HepG2 (cell line): ENCODE results near the gene CEP83. TPM values are rescaled to one million over a fixed set of nuclear protein-coding genes. Genes with fewer than 3 reads are reported as not detected.

ENCODE experiments used
- ATAC-seq: fragments of 200-7000 bp; cut with Tn5 transposase; 3 replicates; pipeline ENCODE4 v1.9.1; 2020; ENCODE audit warnings: mild to moderate bottlenecking, moderate library complexity
- BruUV-seq: library from RNA; stranded (reverse); fragments of 400-500 nt; replicated peaks from 2 replicates; lab custom pipeline; 2021; lab: Mats Ljungman, UMichigan
- CTCF ChIA-PET: fragments of 300-600 bp; formaldehyde crosslinking; extraction: SDS; loops from one replicate; lab custom pipeline; 2021; ENCODE audit warnings: low total read pairs, inconsistent platforms, low intra/inter-chr PET ratio; lab: Yijun Ruan, JAX
- POLR2A ChIA-PET: fragments of 350-600 bp; sonication (Branson Sonifier 250); formaldehyde crosslinking; loops from one replicate; lab custom pipeline; 2020; ENCODE audit warnings: antibody characterized with exemption, inconsistent platforms; lab: Yijun Ruan, JAX
- DNase-seq: peaks from one replicate; pipeline ENCODE4 v3.0.0-alpha.2; 2015; ENCODE audit warnings: low spot score
- FAIRE-seq: peaks from 3 replicates; lab custom pipeline; 2011; peaks lifted over from hg19 to GRCh38; lab: Jason Lieb, UNC
- H2AFZ ChIP-seq: one replicate; pipeline ENCODE4 v1.6.1; 2011; ENCODE audit warnings: low read length, inconsistent platforms
- H3K27ac ChIP-seq: fragments of 300-600 bp; 3 replicates; pipeline ENCODE4 v1.8.0; 2011; ENCODE audit warnings: mixed run types, mild to moderate bottlenecking, mixed read lengths, low read length, inconsistent platforms; ENCODE audit not compliant: insufficient read depth; ENCODE audit errors: extremely low read length
- H3K27me3 ChIP-seq, 2 experiments: fragments of 200-600 bp in 1 of 2; 2 replicates in 1 of 2; 3 replicates in 1 of 2; pipeline versions ENCODE4 v1.6.0 to v1.8.0; 2011; ENCODE audit warnings: low read length in 2 of 2, mild to moderate bottlenecking in 2 of 2, moderate library complexity in 2 of 2, inconsistent platforms in 1 of 2; ENCODE audit not compliant: insufficient read depth in 2 of 2, control insufficient read depth in 1 of 2
- H3K36me3 ChIP-seq, 2 experiments: fragments of 200-600 bp in 1 of 2; replicated peaks in 1 of 2; 2 replicates in 1 of 2; 3 replicates in 1 of 2; pipeline versions ENCODE4 v1.5.1 to v1.8.0; 2011; ENCODE audit warnings: low read length in 2 of 2, inconsistent platforms in 1 of 2; ENCODE audit not compliant: insufficient read depth in 2 of 2, control insufficient read depth in 1 of 2
- H3K4me1 ChIP-seq: 2 replicates; pipeline ENCODE4 v1.5.1; 2012; ENCODE audit warnings: low read length, inconsistent platforms; ENCODE audit not compliant: insufficient read depth
- H3K4me2 ChIP-seq: 2 replicates; pipeline ENCODE4 v1.6.0; 2011; ENCODE audit warnings: low read depth, low read length, inconsistent platforms
- H3K4me3 ChIP-seq, 3 experiments: fragments of 200-600 bp in 1 of 3; sonication (generic), shearing (Covaris generic) in 1 of 3; replicated peaks in 1 of 3; 2 replicates each; pipeline ENCODE4 v1.5.1; 2011 to 2016; ENCODE audit warnings: low read length in 3 of 3, inconsistent platforms in 2 of 3, low read depth in 2 of 3, mild to moderate bottlenecking in 2 of 3, control low read depth in 1 of 3, mixed read lengths in 1 of 3; ENCODE audit not compliant: insufficient read depth in 1 of 3
- H3K79me2 ChIP-seq: one replicate; pipeline ENCODE4 v1.6.1; 2011; ENCODE audit warnings: low read length, inconsistent platforms; ENCODE audit not compliant: insufficient read depth
- H3K9ac ChIP-seq: 2 replicates; pipeline ENCODE4 v1.6.0; 2011; ENCODE audit warnings: mild to moderate bottlenecking, low read depth, low read length, inconsistent platforms; ENCODE audit not compliant: insufficient read depth
- H3K9me3 ChIP-seq: 2 replicates; pipeline ENCODE4 v1.5.1; 2012; ENCODE audit warnings: mild to moderate bottlenecking, low read length
- H4K20me1 ChIP-seq: 2 replicates; pipeline ENCODE4 v1.6.0; 2011; ENCODE audit warnings: inconsistent platforms, mild to moderate bottlenecking, low read length, moderate library complexity; ENCODE audit not compliant: insufficient read depth
- CREB1 ChIP-seq, 2 experiments: fragments of 450-650 bp in 1 of 2; IDR thresholded peaks; 2 replicates each; pipeline ENCODE4 v1.6.1; 2016 to 2017; ENCODE audit warnings: control low read depth in 1 of 2, mild to moderate bottlenecking in 1 of 2, missing compliant biosample characterization in 1 of 2, missing genetic modification characterization in 1 of 2
- EEA1 ChIP-seq: sonication (generic); formaldehyde crosslinking; IDR thresholded peaks from 2 replicates; pipeline ENCODE4 v1.5.1; 2020; ENCODE audit warnings: mild to moderate bottlenecking, missing genetic modification reagents, borderline replicate concordance
- SKIL ChIP-seq: sonication (generic); formaldehyde crosslinking; IDR thresholded peaks from 2 replicates; pipeline ENCODE4 v1.8.0; 2022; ENCODE audit warnings: missing genetic modification reagents, mild to moderate bottlenecking, moderate library complexity, borderline replicate concordance
- SRSF4 ChIP-seq: fragments of 200-400 bp; formaldehyde crosslinking; IDR thresholded peaks from one replicate; pipeline ENCODE4 v1.6.1; 2018; ENCODE audit warnings: mild to moderate bottlenecking, low read depth, low read length, moderate library complexity; ENCODE audit not compliant: poor library complexity, severe bottlenecking
- TAF1 ChIP-seq: sonication (generic); formaldehyde crosslinking; IDR thresholded peaks from 2 replicates; pipeline ENCODE4 v1.4.0; 2020; ENCODE audit warnings: missing genetic modification reagents
- WGBS: methylation state at CpG from one replicate; pipeline ENCODE4 v1.1.6; 2017; ENCODE audit warnings: low lambda C conversion rate; 5-methylcytosine and 5-hydroxymethylcytosine counted together
- in situ Hi-C: cut with HindIII; loops from 2 replicates; pipeline ENCODE4 v1.10.0; 2017; ENCODE audit warnings: low pct_unique_long_range_greater_than_20kb; ENCODE audit not compliant: extremely low pct_ligation_motif_present
- intact Hi-C: fragments of 100-400 bp; cut with micrococcal nuclease; formaldehyde crosslinking; loops from one replicate; pipeline ENCODE4 v1.10.0; 2022; ENCODE audit not compliant: unreplicated experiment
- polyA plus RNA-seq, 8 experiments: library from polyadenylated mRNA; depleted of rRNA in 3 of 8; stranded (reverse) in 7 of 8; unstranded in 1 of 8; fragments of >200 nt; fragmentation: Illumina TruSeq in 4 of 8; extraction: Trizol in 4 of 8; gene quantifications; 2 replicates each; pipeline versions ENCODE4 v1.2.1 to v1.2.3, GENCODE V29; 2011 to 2016; ENCODE audit warnings: low read depth in 4 of 8, missing spikeins in 1 of 8, mixed read lengths in 1 of 8; ENCODE audit not compliant: insufficient read depth in 1 of 8
- total RNA-seq, 5 experiments: library from RNA; depleted of rRNA; stranded (reverse); fragments of >200 nt; fragmentation: Illumina TruSeq; extraction: Trizol; gene quantifications; 2 replicates each; pipeline ENCODE4 v1.2.3, GENCODE V29; 2016; ENCODE audit warnings: low read depth in 1 of 5

The CEP83 gene
- total and polyA plus RNA-seq, 2 of the 13 experiments (the other 11 are each of a cell fraction or from before 2014, with no cell fraction given), result 6.2 to 19.2 TPM

GRCh38 chr12:94498073-94498472 is 38.4 kb upstream of the CEP83 start:
- DNase-seq (no peak), FAIRE-seq (no peak), ATAC-seq (no peak)
- H2AFZ ChIP-seq, result no peak overlapping the region
- H3K4me3 ChIP-seq, result no peak overlapping the region
- ChIA-PET POLR2A (no interaction called here), CTCF (no interaction called here)
- H3K36me3 ChIP-seq, result no peaks in the 10 kb centered on the region
- peaks cover 6% of the 10 kb centered on the region; the same call in 1 of the 2 replicates for H3K4me1 ChIP-seq
- peak; percentile 53 for TF ChIP-seq CREB1 (IDR thresholded peaks at IDR 0.05)
- no peak for TF ChIP-seq CREB1 (CRISPR knock-in tag; IDR thresholded peaks at IDR 0.05)
- no peak for TF ChIP-seq EEA1
- no peak for TF ChIP-seq TAF1 (CRISPR knock-in tag)
- no peak for TF ChIP-seq SKIL (CRISPR knock-in tag)
- TF ChIP-seq SRSF4, result no peak
- no peaks in the 10 kb centered on the region for H3K79me2 ChIP-seq
- H3K27me3 ChIP-seq, result no peaks in the 10 kb centered on the region
- H4K20me1 ChIP-seq, result no peaks in the 10 kb centered on the region
- H3K4me2 ChIP-seq, result no peak overlapping the region
- H3K27ac ChIP-seq, result no peak overlapping the region
- WGBS, result 51% methylated on average over 7 of the region's 8 CpGs
- BruUV-seq, result no TSS peak
- no peaks in the 10 kb centered on the region for H3K9me3 ChIP-seq
- no peak overlapping the region for H3K9ac ChIP-seq
- in situ Hi-C loops, result no loop called here
- intact Hi-C loops, result no loop called here
